Measurements from ENCODE around the gene PTPN2. TPM values are rescaled to one million over a fixed set of nuclear protein-coding genes. Genes with fewer than 3 reads are reported as not detected.
A peak's percentile ranks its signal among the peaks of the same experiment; 100 is the strongest.

The PTPN2 gene
- total and polyA plus RNA-seq, 4 donors = 47.8 to 79.9 (median 64.3) TPM

DNA sequence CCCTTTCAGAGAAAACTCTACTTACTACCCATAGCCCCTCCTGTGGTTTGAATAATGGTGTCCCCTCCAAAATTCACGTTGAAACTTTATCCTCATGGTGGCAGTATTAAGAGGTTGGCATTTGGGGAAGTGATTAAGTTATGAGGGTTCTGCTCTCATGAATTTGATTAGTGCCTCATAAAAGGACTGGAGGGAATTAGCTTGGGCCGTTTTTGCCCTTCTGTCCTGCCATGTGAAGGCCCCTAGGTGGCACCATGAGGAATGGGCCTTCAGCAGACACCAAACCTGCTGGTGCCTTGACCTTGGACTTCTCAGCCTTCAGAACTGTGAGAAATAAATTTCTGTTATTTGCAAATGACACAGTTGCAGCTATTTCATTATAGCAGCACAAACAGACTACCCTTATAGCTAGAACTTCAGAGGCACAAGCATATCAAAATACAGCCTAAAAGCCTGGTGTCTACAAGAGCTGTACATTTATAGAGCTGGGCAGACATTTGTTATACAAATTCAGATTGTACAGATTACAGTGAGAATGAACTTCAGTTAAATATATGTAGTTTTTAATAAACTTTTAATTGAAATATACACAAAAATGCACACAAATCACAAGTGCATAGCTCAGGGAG is 2.6 kb upstream of the PTPN2 start:
- Histone ChIP-seq H3K36me3 (ENCODE audit: control insufficient read depth in 4 of 4, insufficient read depth in 4 of 4, low read length in 4 of 4) (no peaks in the 10 kb centered on the region), H3K4me1 (ENCODE audit: control insufficient read depth in 5 of 5, insufficient read depth in 5 of 5, low read length in 5 of 5) (peaks cover 0 to 22% (median 5%) of the 10 kb centered on the region in 5 donors), H3K27ac (ENCODE audit: low read depth in 1 of 2, low read length in 1 of 2) (no peak overlapping the region), H3K27me3 (ENCODE audit: control insufficient read depth in 3 of 3, insufficient read depth in 3 of 3, low read length in 2 of 3) (no peaks in the 10 kb centered on the region), H3K4me3 (no peak overlapping the region), H3K9me3 (ENCODE audit: control insufficient read depth in 4 of 4, insufficient read depth in 3 of 4, low read length in 3 of 4) (peaks cover 0 to 2% (median 0%) of the 10 kb centered on the region in 4 donors), H3K9ac (ENCODE audit: insufficient read depth in 1 of 2, low read length in 2 of 2) (no peak overlapping the region)
- ATAC-seq (ENCODE audit: insufficient read depth, low FRiP score) (no peak), DNase-seq (no peak)
- WGBS, 2 donors = 18 to 27% methylated on average over 2 of the region's 2 CpGs
- TF ChIP-seq, protein P1, sequence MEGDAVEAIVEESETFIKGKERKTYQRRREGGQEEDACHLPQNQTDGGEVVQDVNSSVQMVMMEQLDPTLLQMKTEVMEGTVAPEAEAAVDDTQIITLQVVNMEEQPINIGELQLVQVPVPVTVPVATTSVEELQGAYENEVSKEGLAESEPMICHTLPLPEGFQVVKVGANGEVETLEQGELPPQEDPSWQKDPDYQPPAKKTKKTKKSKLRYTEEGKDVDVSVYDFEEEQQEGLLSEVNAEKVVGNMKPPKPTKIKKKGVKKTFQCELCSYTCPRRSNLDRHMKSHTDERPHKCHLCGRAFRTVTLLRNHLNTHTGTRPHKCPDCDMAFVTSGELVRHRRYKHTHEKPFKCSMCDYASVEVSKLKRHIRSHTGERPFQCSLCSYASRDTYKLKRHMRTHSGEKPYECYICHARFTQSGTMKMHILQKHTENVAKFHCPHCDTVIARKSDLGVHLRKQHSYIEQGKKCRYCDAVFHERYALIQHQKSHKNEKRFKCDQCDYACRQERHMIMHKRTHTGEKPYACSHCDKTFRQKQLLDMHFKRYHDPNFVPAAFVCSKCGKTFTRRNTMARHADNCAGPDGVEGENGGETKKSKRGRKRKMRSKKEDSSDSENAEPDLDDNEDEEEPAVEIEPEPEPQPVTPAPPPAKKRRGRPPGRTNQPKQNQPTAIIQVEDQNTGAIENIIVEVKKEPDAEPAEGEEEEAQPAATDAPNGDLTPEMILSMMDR (IDR thresholded peaks at IDR 0.05; ENCODE audit: control extremely low read depth, extremely low read depth) = no peak

DNA sequence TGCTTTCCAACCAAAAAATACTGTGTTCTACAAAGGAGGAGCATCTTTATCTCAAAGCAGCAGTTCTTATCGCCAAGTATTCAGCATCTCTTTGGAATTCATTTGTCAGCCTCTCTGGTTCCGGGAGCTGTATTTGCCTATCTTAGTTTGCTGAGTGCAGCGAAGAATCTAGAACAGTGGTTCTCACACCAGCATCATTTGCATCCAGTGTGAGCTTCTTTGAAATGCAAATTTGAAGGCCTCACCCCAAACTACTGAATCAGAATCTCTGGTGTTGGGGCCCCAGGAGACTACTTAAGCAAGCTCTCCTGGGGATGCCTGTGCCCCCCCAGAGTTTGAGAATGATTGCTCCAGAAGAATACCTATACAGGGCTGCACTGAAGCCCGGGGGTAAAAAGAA is 1.5 kb upstream of the PTPN2 start:
- TF ChIP-seq, protein P1 (IDR thresholded peaks at IDR 0.05; ENCODE audit: control extremely low read depth, extremely low read depth) = no peak
- Histone ChIP-seq H3K27ac (ENCODE audit: low read depth in 1 of 2, low read length in 1 of 2) (no peak overlapping the region), H3K4me1 (ENCODE audit: control insufficient read depth in 5 of 5, insufficient read depth in 5 of 5, low read length in 5 of 5) (peaks cover 0 to 26% (median 8%) of the 10 kb centered on the region in 5 donors), H3K4me3 (no peak overlapping the region), H3K9ac (ENCODE audit: insufficient read depth in 1 of 2, low read length in 2 of 2) (no peak overlapping the region), H3K9me3 (ENCODE audit: control insufficient read depth in 4 of 4, insufficient read depth in 3 of 4, low read length in 3 of 4) (no peaks in the 10 kb centered on the region), H3K27me3 (ENCODE audit: control insufficient read depth in 3 of 3, insufficient read depth in 3 of 3, low read length in 2 of 3) (no peaks in the 10 kb centered on the region), H3K36me3 (ENCODE audit: control insufficient read depth in 4 of 4, insufficient read depth in 4 of 4, low read length in 4 of 4) (no peaks in the 10 kb centered on the region)
- DNase-seq (no peak), ATAC-seq (ENCODE audit: insufficient read depth, low FRiP score) (no peak)
- 71 to 84% methylated on average over 4 of the region's 4 CpGs for WGBS, 2 donors

DNA sequence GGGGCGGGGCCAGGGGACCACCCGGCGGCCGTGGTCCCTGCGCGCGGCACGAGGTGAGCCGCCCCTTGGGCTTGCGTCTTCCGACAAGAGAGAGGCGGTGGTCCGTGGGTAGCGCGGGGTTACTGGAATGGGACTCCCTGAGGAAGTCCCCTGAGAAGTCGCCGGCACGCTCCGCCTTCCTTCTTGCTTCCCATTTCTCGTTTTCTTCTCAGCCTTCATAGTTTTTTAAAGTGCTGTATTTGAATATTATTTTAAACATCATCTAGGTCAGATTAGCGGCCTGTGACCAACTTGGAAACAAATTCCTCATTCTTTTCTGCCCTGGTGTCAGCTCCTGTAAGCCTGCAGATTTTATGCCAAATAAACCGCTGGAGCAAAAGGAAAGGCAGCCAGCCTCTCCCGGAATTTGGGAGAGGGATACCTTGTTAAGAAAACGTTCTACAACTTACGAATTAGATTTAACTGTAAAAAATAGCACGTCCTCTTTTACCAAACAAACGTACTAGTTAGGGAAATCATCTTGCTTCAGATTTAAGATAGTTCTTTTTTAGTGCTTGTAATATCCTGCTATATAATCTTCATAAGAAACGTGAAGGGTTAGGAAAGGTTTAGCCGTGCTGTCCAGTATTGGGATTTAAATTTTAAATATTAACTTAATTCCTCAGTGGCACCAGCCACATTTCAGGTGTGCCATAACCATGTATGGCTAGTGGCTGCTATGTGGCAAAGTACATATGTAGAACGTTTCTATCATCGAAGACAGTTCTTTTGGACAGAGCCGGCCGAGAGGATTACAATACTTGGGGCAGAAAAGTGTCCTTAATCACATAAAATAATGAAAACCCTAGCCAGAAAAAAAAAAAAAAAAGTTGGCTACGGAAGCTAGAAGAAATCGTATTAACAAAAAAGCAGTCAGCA is 628 bp upstream of the PTPN2 start:
- Histone ChIP-seq H3K9me3 (ENCODE audit: control insufficient read depth in 4 of 4, insufficient read depth in 3 of 4, low read length in 3 of 4) (no peaks in the 10 kb centered on the region), H3K36me3 (ENCODE audit: control insufficient read depth in 4 of 4, insufficient read depth in 4 of 4, low read length in 4 of 4) (no peaks in the 10 kb centered on the region), H3K9ac (ENCODE audit: insufficient read depth in 1 of 2, low read length in 2 of 2) (peak overlapping the region; percentile 48 to 82), H3K27me3 (ENCODE audit: control insufficient read depth in 3 of 3, insufficient read depth in 3 of 3, low read length in 2 of 3) (no peaks in the 10 kb centered on the region), H3K27ac (ENCODE audit: low read depth in 1 of 2, low read length in 1 of 2) (peak overlapping the region; percentile 89 to 94), H3K4me1 (ENCODE audit: control insufficient read depth in 5 of 5, insufficient read depth in 5 of 5, low read length in 5 of 5) (peaks cover 0 to 26% (median 13%) of the 10 kb centered on the region in 5 donors), H3K4me3 (peak overlapping the region; percentile 67)
- DNase-seq = no peak
- no peak for ATAC-seq (ENCODE audit: insufficient read depth, low FRiP score)
- TF ChIP-seq, protein P1 (IDR thresholded peaks at IDR 0.05; ENCODE audit: control extremely low read depth, extremely low read depth) = no peak
- WGBS, 2 donors = 12 to 27% methylated on average over 20 to 35 of the region's 35 CpGs
